ENCODE data around the gene MBD3L5.

The MBD3L5 gene

GRCh38 chr19:6997679-6998445 lies 32.5 kb upstream of the MBD3L5 start:
- Histone ChIP-seq H3K4me2 (ENCODE audit: low read length) (no peak overlapping the region), H3K36me3 (ENCODE audit: insufficient read depth, low read length) (no peaks in the 10 kb centered on the region), H4K20me1 (ENCODE audit: insufficient read depth, low read length) (no peaks in the 10 kb centered on the region), H3K79me2 (ENCODE audit: insufficient read depth, low read length) (no peaks in the 10 kb centered on the region), H3K9me3 (ENCODE audit: low read length) (no peaks in the 10 kb centered on the region), H3K4me1 (ENCODE audit: insufficient read depth, low read length, severe bottlenecking) (no peaks in the 10 kb centered on the region), H3K27ac (ENCODE audit: low read depth, low read length, poor library complexity, severe bottlenecking) (no peak overlapping the region), H3F3A (ENCODE audit: insufficient read depth, low read length) (no peaks in the 10 kb centered on the region), H2AFZ (ENCODE audit: low read length) (no peak overlapping the region), H3K9ac (ENCODE audit: low read length) (no peak overlapping the region), H3K4me3 (ENCODE audit: low read depth, low read length, poor library complexity, severe bottlenecking) (no peak overlapping the region), H3K9me2 (ENCODE audit: low read depth, low read length) (no peaks in the 10 kb centered on the region), H3K27me3 (ENCODE audit: insufficient read depth, low read length) (no peaks in the 10 kb centered on the region; the same call in 1 of the 2 replicates)
- no peak for TF ChIP-seq EZH2 (IDR thresholded peaks at IDR 0.05; ENCODE audit: borderline replicate concordance, low read length)
- TF ChIP-seq, protein P1, sequence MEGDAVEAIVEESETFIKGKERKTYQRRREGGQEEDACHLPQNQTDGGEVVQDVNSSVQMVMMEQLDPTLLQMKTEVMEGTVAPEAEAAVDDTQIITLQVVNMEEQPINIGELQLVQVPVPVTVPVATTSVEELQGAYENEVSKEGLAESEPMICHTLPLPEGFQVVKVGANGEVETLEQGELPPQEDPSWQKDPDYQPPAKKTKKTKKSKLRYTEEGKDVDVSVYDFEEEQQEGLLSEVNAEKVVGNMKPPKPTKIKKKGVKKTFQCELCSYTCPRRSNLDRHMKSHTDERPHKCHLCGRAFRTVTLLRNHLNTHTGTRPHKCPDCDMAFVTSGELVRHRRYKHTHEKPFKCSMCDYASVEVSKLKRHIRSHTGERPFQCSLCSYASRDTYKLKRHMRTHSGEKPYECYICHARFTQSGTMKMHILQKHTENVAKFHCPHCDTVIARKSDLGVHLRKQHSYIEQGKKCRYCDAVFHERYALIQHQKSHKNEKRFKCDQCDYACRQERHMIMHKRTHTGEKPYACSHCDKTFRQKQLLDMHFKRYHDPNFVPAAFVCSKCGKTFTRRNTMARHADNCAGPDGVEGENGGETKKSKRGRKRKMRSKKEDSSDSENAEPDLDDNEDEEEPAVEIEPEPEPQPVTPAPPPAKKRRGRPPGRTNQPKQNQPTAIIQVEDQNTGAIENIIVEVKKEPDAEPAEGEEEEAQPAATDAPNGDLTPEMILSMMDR (IDR thresholded peaks at IDR 0.05; ENCODE audit: low read length) = no peak

DNA sequence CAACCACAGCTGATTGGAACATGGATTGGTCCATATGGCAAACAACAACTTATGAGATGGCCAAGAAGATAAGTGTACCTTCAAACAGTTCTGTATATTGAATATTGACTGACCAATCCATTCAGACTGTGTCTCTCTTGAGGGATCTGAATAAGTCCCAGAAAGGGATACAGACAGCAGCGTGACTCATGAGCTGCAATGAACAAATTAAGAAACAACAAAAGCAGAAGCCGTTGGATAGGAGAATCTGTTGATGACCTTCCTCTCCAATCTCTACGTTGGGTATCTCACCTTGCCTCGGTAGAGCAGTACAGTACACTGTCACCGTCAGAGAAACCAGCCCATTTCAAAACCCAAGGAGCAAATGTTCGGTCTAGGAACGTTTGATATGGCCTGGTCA lies 30.4 kb upstream of the MBD3L5 start:
- H3K79me2 ChIP-seq (ENCODE audit: insufficient read depth, low read length) = no peaks in the 10 kb centered on the region
- no peaks in the 10 kb centered on the region for H4K20me1 ChIP-seq (ENCODE audit: insufficient read depth, low read length)
- H3K36me3 ChIP-seq (ENCODE audit: insufficient read depth, low read length) = no peaks in the 10 kb centered on the region
- no peaks in the 10 kb centered on the region for H3K9me2 ChIP-seq (ENCODE audit: low read depth, low read length)
- no peaks in the 10 kb centered on the region for H3F3A ChIP-seq (ENCODE audit: insufficient read depth, low read length)
- TF ChIP-seq, protein P1 (IDR thresholded peaks at IDR 0.05; ENCODE audit: low read length) = no peak
- no peak for TF ChIP-seq EZH2 (IDR thresholded peaks at IDR 0.05; ENCODE audit: borderline replicate concordance, low read length)
- H3K4me3 ChIP-seq (ENCODE audit: low read depth, low read length, poor library complexity, severe bottlenecking) = no peak overlapping the region
- H3K27ac ChIP-seq (ENCODE audit: low read depth, low read length, poor library complexity, severe bottlenecking) = no peak overlapping the region
- no peak overlapping the region for H3K9ac ChIP-seq (ENCODE audit: low read length)
- no peaks in the 10 kb centered on the region for H3K9me3 ChIP-seq (ENCODE audit: low read length)
- H3K27me3 ChIP-seq (ENCODE audit: insufficient read depth, low read length) = no peaks in the 10 kb centered on the region; the same call in 1 of the 2 replicates
- no peak overlapping the region for H3K4me2 ChIP-seq (ENCODE audit: low read length)
- H3K4me1 ChIP-seq (ENCODE audit: insufficient read depth, low read length, severe bottlenecking) = no peaks in the 10 kb centered on the region
- H2AFZ ChIP-seq (ENCODE audit: low read length) = no peak overlapping the region

DNA sequence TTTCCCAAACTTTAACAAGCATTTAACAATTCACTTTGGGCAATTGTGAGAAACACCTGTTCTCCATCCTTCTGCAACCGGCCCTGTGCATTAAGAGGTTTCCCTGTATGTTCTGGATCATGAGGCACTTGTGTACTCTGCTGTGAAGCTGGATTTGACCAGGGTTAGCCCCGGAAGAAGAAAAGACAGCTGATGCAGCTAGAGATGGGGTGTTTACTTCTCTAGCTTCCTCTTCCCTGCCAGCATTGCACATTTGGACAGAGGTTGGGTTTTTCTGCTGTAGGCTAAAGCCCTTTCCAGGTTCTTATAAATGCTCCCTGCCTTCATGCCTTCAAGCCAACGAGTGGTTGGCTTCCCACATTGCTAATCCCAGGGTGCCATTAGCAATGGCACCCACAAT lies 30.0 kb upstream of the MBD3L5 start:
- no peaks in the 10 kb centered on the region for H4K20me1 ChIP-seq (ENCODE audit: insufficient read depth, low read length)
- H3K4me1 ChIP-seq (ENCODE audit: insufficient read depth, low read length, severe bottlenecking) = no peaks in the 10 kb centered on the region
- H3K9ac ChIP-seq (ENCODE audit: low read length) = no peak overlapping the region
- H3K27ac ChIP-seq (ENCODE audit: low read depth, low read length, poor library complexity, severe bottlenecking) = no peak overlapping the region
- H3K9me2 ChIP-seq (ENCODE audit: low read depth, low read length) = no peaks in the 10 kb centered on the region
- no peaks in the 10 kb centered on the region for H3K36me3 ChIP-seq (ENCODE audit: insufficient read depth, low read length)
- no peaks in the 10 kb centered on the region for H3F3A ChIP-seq (ENCODE audit: insufficient read depth, low read length)
- no peaks in the 10 kb centered on the region; the same call in 1 of the 2 replicates for H3K27me3 ChIP-seq (ENCODE audit: insufficient read depth, low read length)
- H3K4me2 ChIP-seq (ENCODE audit: low read length) = no peak overlapping the region
- no peak overlapping the region for H2AFZ ChIP-seq (ENCODE audit: low read length)
- no peaks in the 10 kb centered on the region for H3K9me3 ChIP-seq (ENCODE audit: low read length)
- no peak overlapping the region for H3K4me3 ChIP-seq (ENCODE audit: low read depth, low read length, poor library complexity, severe bottlenecking)
- H3K79me2 ChIP-seq (ENCODE audit: insufficient read depth, low read length) = no peaks in the 10 kb centered on the region
- TF ChIP-seq, protein P1 (IDR thresholded peaks at IDR 0.05; ENCODE audit: low read length) = no peak
- TF ChIP-seq EZH2 (IDR thresholded peaks at IDR 0.05; ENCODE audit: borderline replicate concordance, low read length) = no peak

Data from OCI-LY1 (cell line).